Sigmoid colon (tissue), 4 donors: ENCODE results near the gene FOXP1.
A peak's percentile ranks its signal among the peaks of the same experiment; 100 is the strongest.

Experiments used
- CTCF ChIP-seq, 4 experiments: fragments of 450-650 bp in 3 of 4; fragments of 200-600 bp in 1 of 4; IDR thresholded peaks; one replicate each; pipeline ENCODE4 v1.5.1; 2016 to 2019; ENCODE audit warnings: antibody characterized with exemption in 4 of 4, mild to moderate bottlenecking in 3 of 4, moderate library complexity in 2 of 4
- EP300 ChIP-seq, 4 donors: sonication (generic); formaldehyde crosslinking; IDR thresholded peaks; one replicate each; pipeline ENCODE4 v1.6.1; 2017; ENCODE audit warnings: antibody characterized with exemption in 4 of 4
- POLR2A ChIP-seq, 2 donors: fragments of 450-650 bp; IDR thresholded peaks; one replicate each; pipeline ENCODE4 v1.6.1; 2016; ENCODE audit warnings: antibody characterized with exemption in 2 of 2, mild to moderate bottlenecking in 2 of 2, moderate library complexity in 2 of 2
- POLR2AphosphoS5 ChIP-seq, 4 donors: sonication (generic); formaldehyde crosslinking; IDR thresholded peaks; one replicate each; pipeline ENCODE4 v1.6.1; 2017; ENCODE audit warnings: antibody characterized with exemption in 4 of 4

GRCh38 chr3:71579935-71580406, 3.6 kb downstream of the FOXP1 start:
- peak in 1 of 4 donors; percentile 27 for TF ChIP-seq POLR2AphosphoS5 (IDR thresholded peaks at IDR 0.05)
- no peak for TF ChIP-seq CTCF (IDR thresholded peaks at IDR 0.05)
- TF ChIP-seq POLR2A (IDR thresholded peaks at IDR 0.05): no peak
- no peak for TF ChIP-seq EP300 (IDR thresholded peaks at IDR 0.05)
